ENCODE results near the gene LHFPL3. TPM values are rescaled to one million over a fixed set of nuclear protein-coding genes. Genes with fewer than 3 reads are reported as not detected.
A peak's percentile ranks its signal among the peaks of the same experiment; 100 is the strongest.

LHFPL3 gene
- total and polyA plus RNA-seq, 9 of the 15 experiments (the other 6 are each of a cell fraction or from before 2014, with no cell fraction given): 0.21 to 0.52 TPM; not detected in 7

GRCh38 chr7:104529567-104529966 is 201.2 kb downstream of the LHFPL3 start:
- H3K79me2 ChIP-seq (ENCODE audit: control insufficient read depth, insufficient read depth, low read length): no peaks in the 10 kb centered on the region
- intact Hi-C loops (cut with micrococcal nuclease): no loop called here
- ATAC-seq (no peak), FAIRE-seq (no peak), DNase-seq (ENCODE audit: extremely low read depth in 1 of 4, low spot score in 3 of 4) (no peak)
- no peak overlapping the region for H3K4me2 ChIP-seq (ENCODE audit: insufficient read depth, low read length)
- in situ Hi-C loops (cut with MboI): no loop called here
- no peaks in the 10 kb centered on the region for H3K27me3 ChIP-seq (ENCODE audit: control insufficient read depth in 2 of 2, insufficient read depth in 2 of 2, low read length in 2 of 2)
- ChIA-PET CTCF (ENCODE audit: low intra/inter-chr PET ratio) (no interaction called here), POLR2A (no interaction called here)
- H3K9me3 ChIP-seq (replicated peaks; ENCODE audit: control insufficient read depth, insufficient read depth, low read depth, low read length): no peaks in the 10 kb centered on the region
- H3K36me3 ChIP-seq (ENCODE audit: control insufficient read depth, insufficient read depth, low read length): no peaks in the 10 kb centered on the region
- no peaks in the 10 kb centered on the region for H4K20me1 ChIP-seq (replicated peaks; ENCODE audit: control insufficient read depth, insufficient read depth, low read length)
- no peaks in the 10 kb centered on the region for H3K4me1 ChIP-seq (replicated peaks in 1 of 2; ENCODE audit: control insufficient read depth in 2 of 2, insufficient read depth in 2 of 2, low read length in 2 of 2)
- no peak overlapping the region for H2AFZ ChIP-seq (ENCODE audit: low read depth, low read length)
- H3K9me1 ChIP-seq (ENCODE audit: control insufficient read depth, insufficient read depth, low read length): no peaks in the 10 kb centered on the region
- TF ChIP-seq ZNF395 (CRISPR knock-in tag; IDR thresholded peaks at IDR 0.05) (no peak), CHD4 (IDR thresholded peaks at IDR 0.05; ENCODE audit: insufficient read depth, insufficient replicate concordance, low read depth, low read length, poor library complexity, severe bottlenecking) (no peak), COPS2 (conservative IDR thresholded peaks at IDR 0.05) (no peak), CGGBP1 (CRISPR knock-in tag; IDR thresholded peaks at IDR 0.05) (no peak)
- H3K9ac ChIP-seq (ENCODE audit: insufficient read depth in 1 of 2, low read depth in 2 of 2, low read length in 2 of 2): no peak overlapping the region
- H3K4me3 ChIP-seq: no peak overlapping the region
- no peak overlapping the region for H3K27ac ChIP-seq (ENCODE audit: extremely low read depth, low read depth, low read length)
- no TSS peak for BruUV-seq (replicated peaks)
- WGBS (ENCODE audit: insufficient coverage, low coverage, missing lambda C conversion rate): 0% methylated on average over 2 of the region's 2 CpGs

- ATAC-seq (no peak), DNase-seq (ENCODE audit: extremely low read depth in 1 of 4, low spot score in 3 of 4) (no peak), FAIRE-seq (peak; percentile 35)
- Histone ChIP-seq H4K20me1 (replicated peaks; ENCODE audit: control insufficient read depth, insufficient read depth, low read length) (no peaks in the 10 kb centered on the region), H3K9me1 (ENCODE audit: control insufficient read depth, insufficient read depth, low read length) (no peaks in the 10 kb centered on the region), H3K9ac (ENCODE audit: insufficient read depth in 1 of 2, low read depth in 2 of 2, low read length in 2 of 2) (no peak overlapping the region), H3K4me2 (ENCODE audit: insufficient read depth, low read length) (no peak overlapping the region), H3K4me3 (no peak overlapping the region), H3K4me1 (replicated peaks in 1 of 2; ENCODE audit: control insufficient read depth in 2 of 2, insufficient read depth in 2 of 2, low read length in 2 of 2) (no peaks in the 10 kb centered on the region), H3K79me2 (ENCODE audit: control insufficient read depth, insufficient read depth, low read length) (no peaks in the 10 kb centered on the region), H3K9me3 (replicated peaks; ENCODE audit: control insufficient read depth, insufficient read depth, low read depth, low read length) (no peaks in the 10 kb centered on the region), H3K27me3 (ENCODE audit: control insufficient read depth in 2 of 2, insufficient read depth in 2 of 2, low read length in 2 of 2) (no peaks in the 10 kb centered on the region), H3K27ac (ENCODE audit: extremely low read depth, low read depth, low read length) (no peak overlapping the region), H2AFZ (ENCODE audit: low read depth, low read length) (no peak overlapping the region), H3K36me3 (ENCODE audit: control insufficient read depth, insufficient read depth, low read length) (no peaks in the 10 kb centered on the region)
- intact Hi-C loops (cut with micrococcal nuclease): no loop called here
- ChIA-PET CTCF (ENCODE audit: low intra/inter-chr PET ratio) (no interaction called here), POLR2A (no interaction called here)
- TF ChIP-seq FOXK1 (CRISPR knock-in tag; IDR thresholded peaks at IDR 0.05; ENCODE audit: borderline replicate concordance): no peak
- no peak for TF ChIP-seq MIER1 (IDR thresholded peaks at IDR 0.05; ENCODE audit: low read depth)
- no peak for TF ChIP-seq GMEB1 (CRISPR knock-in tag; IDR thresholded peaks at IDR 0.05)
- TF ChIP-seq CTBP1 (IDR thresholded peaks at IDR 0.05; ENCODE audit: borderline replicate concordance): no peak
- no peak for TF ChIP-seq PCBP1 (IDR thresholded peaks at IDR 0.05; ENCODE audit: low read depth, low read length, poor library complexity, severe bottlenecking)
- no peak for TF ChIP-seq GTF2E2 (tag; IDR thresholded peaks at IDR 0.05)
- WGBS (ENCODE audit: insufficient coverage, low coverage, missing lambda C conversion rate): 2% methylated on average over 5 of the region's 5 CpGs
- BruUV-seq (replicated peaks): no TSS peak
- in situ Hi-C loops (cut with MboI): no loop called here
Observed at GRCh38 chr7:104530251-104530650, 201.8 kb downstream of the LHFPL3 start.

Measured in K562 (cell line).